Nephron progenitor cell (in vitro differentiated cells): ENCODE measurements around the gene CD84.
"Not testable (repeated sequence)": the region's sequence is repeated elsewhere in the genome, so short reads cannot be mapped to it uniquely, and the experiment has no call there.

Experiments
- DNase-seq: peaks from one replicate; pipeline ENCODE4 v3.0.0; 2021
- H3K27ac Mint-ChIP-seq: 2 replicates; pipeline ENCODE4 v1.8.0; 2021; ENCODE audit warnings: mild to moderate bottlenecking, moderate library complexity, mixed read lengths
- H3K27me3 Mint-ChIP-seq: 2 replicates; pipeline ENCODE4 v1.8.0; 2021; ENCODE audit warnings: mild to moderate bottlenecking, low read depth, mixed read lengths; ENCODE audit not compliant: poor library complexity
- H3K36me3 Mint-ChIP-seq: 2 replicates; pipeline ENCODE4 v1.8.0; 2021; ENCODE audit warnings: low read depth, mixed read lengths
- H3K4me1 Mint-ChIP-seq: 2 replicates; pipeline ENCODE4 v1.8.0; 2021; ENCODE audit warnings: mixed read lengths
- H3K4me3 Mint-ChIP-seq: 2 replicates; pipeline ENCODE4 v1.8.0; 2021; ENCODE audit warnings: mild to moderate bottlenecking, moderate library complexity, mixed read lengths
- H3K9me3 Mint-ChIP-seq: 2 replicates; pipeline ENCODE4 v1.8.0; 2021; ENCODE audit warnings: mild to moderate bottlenecking, moderate library complexity, mixed read lengths
- CTCF ChIP-seq: fragments of 200-600 bp; sonication (generic); IDR thresholded peaks from 2 replicates; pipeline ENCODE4 v1.5.0; 2021; ENCODE audit warnings: antibody characterized with exemption

The CD84 gene

GRCh38 chr1:160560806-160561205 is 18.5 kb downstream of the CD84 start:
- H3K27ac Mint-ChIP-seq: no peak overlapping the region
- peaks cover 49% of the 10 kb centered on the region for H3K9me3 Mint-ChIP-seq
- H3K36me3 Mint-ChIP-seq: peaks cover 9% of the 10 kb centered on the region
- no peak for DNase-seq
- peaks cover 3% of the 10 kb centered on the region for H3K27me3 Mint-ChIP-seq
- no peaks in the 10 kb centered on the region for H3K4me1 Mint-ChIP-seq
- no peak overlapping the region for H3K4me3 Mint-ChIP-seq
- TF ChIP-seq CTCF: no peak

- no peaks in the 10 kb centered on the region for H3K4me1 Mint-ChIP-seq
- peaks cover 3% of the 10 kb centered on the region for H3K27me3 Mint-ChIP-seq
Measured at GRCh38 chr1:160560045-160560705, 19.1 kb downstream of the CD84 start.

GRCh38 chr1:160559437-160559836 is 19.9 kb downstream of the CD84 start:
- H3K9me3 Mint-ChIP-seq: peaks cover 49% of the 10 kb centered on the region
- H3K27ac Mint-ChIP-seq, DNase-seq, H3K4me1 Mint-ChIP-seq, H3K4me3 Mint-ChIP-seq, H3K27me3 Mint-ChIP-seq, H3K36me3 Mint-ChIP-seq: not testable (repeated sequence)

More at GRCh38 chr1:160560045-160560705, 19.1 kb downstream of the CD84 start:
- H3K36me3 Mint-ChIP-seq: peaks cover 9% of the 10 kb centered on the region
- no peak overlapping the region for H3K4me3 Mint-ChIP-seq
- peaks cover 49% of the 10 kb centered on the region for H3K9me3 Mint-ChIP-seq
- H3K27ac Mint-ChIP-seq: no peak overlapping the region
- DNase-seq: no peak
- no peak for TF ChIP-seq CTCF

- Mint-ChIP-seq H3K4me1 (no peaks in the 10 kb centered on the region), H3K4me3 (no peak overlapping the region), H3K27me3 (peaks cover 3% of the 10 kb centered on the region), H3K9me3 (peaks cover 49% of the 10 kb centered on the region), H3K36me3 (peaks cover 9% of the 10 kb centered on the region), H3K27ac (no peak overlapping the region)
- DNase-seq: no peak
- TF ChIP-seq CTCF: no peak
Measured at GRCh38 chr1:160558660-160559380, 20.5 kb downstream of the CD84 start.

- Mint-ChIP-seq H3K27me3 (no peaks in the 10 kb centered on the region), H3K9me3 (peaks cover 6% of the 10 kb centered on the region), H3K4me3 (no peak overlapping the region), H3K27ac (no peak overlapping the region), H3K4me1 (peaks cover 4% of the 10 kb centered on the region), H3K36me3 (no peaks in the 10 kb centered on the region)
- no peak for DNase-seq
- no peak for TF ChIP-seq CTCF
Measured at GRCh38 chr1:160553778-160554177, 25.5 kb downstream of the CD84 start.

GRCh38 chr1:160552425-160552824 is 26.9 kb downstream of the CD84 start:
- no peak for TF ChIP-seq CTCF

More at GRCh38 chr1:160552425-160552824, 26.9 kb downstream of the CD84 start:
- H3K27me3 Mint-ChIP-seq: no peaks in the 10 kb centered on the region
- H3K4me1 Mint-ChIP-seq: peaks cover 13% of the 10 kb centered on the region
- DNase-seq: no peak
- no peaks in the 10 kb centered on the region for H3K36me3 Mint-ChIP-seq
- no peaks in the 10 kb centered on the region for H3K9me3 Mint-ChIP-seq
- H3K4me3 Mint-ChIP-seq: no peak overlapping the region
- no peak overlapping the region for H3K27ac Mint-ChIP-seq
